ENCODE measurements around the gene HYCC1. TPM values are rescaled to one million over a fixed set of nuclear protein-coding genes. Genes with fewer than 3 reads are reported as not detected.

Gene HYCC1
- total RNA-seq, 1 experiment from 2014 or later, result 125 TPM

DNA sequence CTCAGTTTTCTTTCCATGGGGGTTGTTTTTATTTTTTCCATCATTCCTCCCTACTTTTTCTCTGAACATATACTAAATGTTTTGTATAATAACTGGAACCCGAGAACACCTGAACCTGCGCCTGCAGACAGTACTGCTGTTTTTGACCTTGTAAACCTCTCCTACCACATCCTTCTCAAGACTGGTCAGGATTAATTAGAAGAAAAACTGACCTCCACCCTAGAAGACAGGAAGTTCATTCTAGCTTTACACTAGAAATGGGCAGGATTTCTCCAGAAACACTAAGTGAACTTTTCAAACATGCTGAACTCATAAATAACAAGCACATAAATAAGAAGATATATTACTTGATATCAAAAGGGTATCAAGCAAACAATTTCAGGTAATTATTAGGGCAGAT lies 751 bp upstream of the HYCC1 start:
- peaks cover 20% of the 10 kb centered on the region for H3K4me1 Mint-ChIP-seq
- ATAC-seq, result no peak
- no peak for DNase-seq (ENCODE audit: low spot score)
- no peak for TF ChIP-seq ZNF121 (CRISPR knock-in tag; IDR thresholded peaks at IDR 0.05)
- TF ChIP-seq MYBL2 (CRISPR knock-in tag; IDR thresholded peaks at IDR 0.05), result no peak
- no peak for TF ChIP-seq SMAD3 (CRISPR knock-in tag; IDR thresholded peaks at IDR 0.05; ENCODE audit: borderline replicate concordance)
- TF ChIP-seq ATF3 (CRISPR knock-in tag; conservative IDR thresholded peaks at IDR 0.05), result no peak
- no peak for TF ChIP-seq E2F5 (CRISPR knock-in tag; IDR thresholded peaks at IDR 0.05)
- no peak for TF ChIP-seq TEAD1 (CRISPR knock-in tag; IDR thresholded peaks at IDR 0.05)
- TF ChIP-seq CREM (CRISPR knock-in tag; IDR thresholded peaks at IDR 0.05), result no peak
- TF ChIP-seq ELF4 (CRISPR knock-in tag; IDR thresholded peaks at IDR 0.05; ENCODE audit: low read depth), result no peak
- no peak for TF ChIP-seq CDX4 (CRISPR knock-in tag; IDR thresholded peaks at IDR 0.05; ENCODE audit: borderline replicate concordance)
- no peak for TF ChIP-seq ZNF512 (CRISPR knock-in tag; IDR thresholded peaks at IDR 0.05; ENCODE audit: borderline replicate concordance)
- TF ChIP-seq SMAD4 (CRISPR knock-in tag; IDR thresholded peaks at IDR 0.05), result no peak
- no peak for TF ChIP-seq ARID4B (CRISPR knock-in tag; IDR thresholded peaks at IDR 0.05; ENCODE audit: borderline replicate concordance)
- no peak for TF ChIP-seq ZNF423 (CRISPR knock-in tag; IDR thresholded peaks at IDR 0.05)
- no peak for TF ChIP-seq ZBTB21 (CRISPR knock-in tag; IDR thresholded peaks at IDR 0.05; ENCODE audit: borderline replicate concordance)
- TF ChIP-seq ZNF263 (CRISPR knock-in tag; IDR thresholded peaks at IDR 0.05; ENCODE audit: low read depth), result no peak
- TF ChIP-seq KAT7 (CRISPR knock-in tag; IDR thresholded peaks at IDR 0.05; ENCODE audit: borderline replicate concordance), result no peak
- no peak for TF ChIP-seq ZNF532 (CRISPR knock-in tag; IDR thresholded peaks at IDR 0.05; ENCODE audit: borderline replicate concordance)
- no peak for TF ChIP-seq EMX1 (CRISPR knock-in tag; IDR thresholded peaks at IDR 0.05)
- no peaks in the 10 kb centered on the region for H3K9me3 Mint-ChIP-seq
- ChIA-PET CTCF (interaction anchor here (1.5 to 3.4 kb wide), 2 partner anchors 12 to 19 kb away, joined by 6 to 10 read pairs; no protein-coding TSS in a partner anchor), POLR2A (no interaction called here)
- H3K4me3 Mint-ChIP-seq, result no peak overlapping the region
- H3K27me3 Mint-ChIP-seq (ENCODE audit: low read depth), result no peaks in the 10 kb centered on the region
- no peaks in the 10 kb centered on the region for H3K36me3 Mint-ChIP-seq
- H3K27ac Mint-ChIP-seq, result no peak overlapping the region

Measured in WTC11 (cell line).